WTC11 (cell line): Measurements from ENCODE around the gene POLD1. TPM values are rescaled to one million over a fixed set of nuclear protein-coding genes. Genes with fewer than 3 reads are reported as not detected.
A peak's percentile ranks its signal among the peaks of the same experiment; 100 is the strongest.

Experiments used
- ATAC-seq: fragments of 200-7000 bp; cut with Tn5 transposase; 2 replicates; pipeline ENCODE4 v1.10.0; 2021; ENCODE audit warnings: mild to moderate bottlenecking, moderate library complexity
- CTCF ChIA-PET: fragments of 300-600 bp; sonication (Branson Sonifier 250); formaldehyde crosslinking; loops from one replicate; lab custom pipeline; 2021; ENCODE audit warnings: antibody characterized with exemption; lab: Charles Lee
- POLR2A ChIA-PET: fragments of 350-600 bp; sonication (Branson Sonifier 250); formaldehyde crosslinking; loops from one replicate; lab custom pipeline; 2021; ENCODE audit warnings: antibody characterized with exemption; lab: Charles Lee
- DNase-seq: peaks from one replicate; pipeline ENCODE4 v3.0.0; 2021; ENCODE audit warnings: low spot score
- H3K27ac Mint-ChIP-seq: 2 replicates; pipeline ENCODE4 v1.8.0; 2021; ENCODE audit warnings: mixed read lengths
- H3K27me3 Mint-ChIP-seq: 2 replicates; pipeline ENCODE4 v1.8.0; 2021; ENCODE audit warnings: low read depth, mild to moderate bottlenecking, moderate library complexity, mixed read lengths
- H3K36me3 Mint-ChIP-seq: 2 replicates; pipeline ENCODE4 v1.8.0; 2021; ENCODE audit warnings: mixed read lengths
- H3K4me1 Mint-ChIP-seq: 2 replicates; pipeline ENCODE4 v1.8.0; 2022; ENCODE audit warnings: mixed read lengths
- H3K4me3 Mint-ChIP-seq: 2 replicates; pipeline ENCODE4 v1.8.0; 2021; ENCODE audit warnings: mild to moderate bottlenecking, moderate library complexity, mixed read lengths
- H3K9me3 Mint-ChIP-seq: 2 replicates; pipeline ENCODE4 v1.8.0; 2021; ENCODE audit warnings: mixed read lengths
- AR ChIP-seq: fragments of 250-450 bp; sonication (Bioruptor Pico); IDR thresholded peaks from 2 replicates; pipeline ENCODE4 v1.9.0; 2021; ENCODE audit warnings: mild to moderate bottlenecking
- ETV6 ChIP-seq: sonication (generic); formaldehyde crosslinking; IDR thresholded peaks from 2 replicates; pipeline ENCODE4 v1.8.1; 2022; ENCODE audit warnings: mild to moderate bottlenecking, missing genetic modification reagents
- FOXK1 ChIP-seq: sonication (generic); formaldehyde crosslinking; IDR thresholded peaks from 2 replicates; pipeline ENCODE4 v1.8.0; 2022; ENCODE audit warnings: mild to moderate bottlenecking, moderate library complexity, missing genetic modification reagents
- FOXP1 ChIP-seq: sonication (generic); formaldehyde crosslinking; IDR thresholded peaks from 2 replicates; pipeline ENCODE4 v1.8.0; 2022; ENCODE audit warnings: missing genetic modification reagents, mild to moderate bottlenecking, moderate library complexity, borderline replicate concordance
- JAZF1 ChIP-seq: fragments of 250-450 bp; sonication (Bioruptor Pico); IDR thresholded peaks from 2 replicates; pipeline ENCODE4 v1.9.0; 2021; ENCODE audit warnings: moderate library complexity, mild to moderate bottlenecking, inconsistent platforms
- MYBL2 ChIP-seq: sonication (generic); formaldehyde crosslinking; IDR thresholded peaks from 2 replicates; pipeline ENCODE4 v1.8.1; 2023; ENCODE audit warnings: mild to moderate bottlenecking, moderate library complexity, missing genetic modification reagents
- NFYB ChIP-seq: sonication (generic); formaldehyde crosslinking; conservative IDR thresholded peaks from 2 replicates; pipeline ENCODE4 v1.8.0; 2022; ENCODE audit warnings: low read depth, missing genetic modification reagents
- OVOL2 ChIP-seq: fragments of 250-450 bp; sonication (Bioruptor Pico); IDR thresholded peaks from 2 replicates; pipeline ENCODE4 v1.9.0; 2021; ENCODE audit warnings: mild to moderate bottlenecking, borderline replicate concordance
- RELA ChIP-seq: sonication (generic); formaldehyde crosslinking; IDR thresholded peaks from 2 replicates; pipeline ENCODE4 v1.8.1; 2022; ENCODE audit warnings: missing genetic modification reagents, mild to moderate bottlenecking, borderline replicate concordance
- SMAD3 ChIP-seq: sonication (generic); formaldehyde crosslinking; IDR thresholded peaks from 2 replicates; pipeline ENCODE4 v1.8.0; 2022; ENCODE audit warnings: missing genetic modification reagents, mild to moderate bottlenecking, borderline replicate concordance
- TCF7 ChIP-seq: sonication (generic); formaldehyde crosslinking; IDR thresholded peaks from 2 replicates; pipeline ENCODE4 v1.8.0; 2022; ENCODE audit warnings: mild to moderate bottlenecking, low read depth, missing genetic modification reagents, moderate library complexity
- TEAD1 ChIP-seq: sonication (generic); formaldehyde crosslinking; IDR thresholded peaks from 2 replicates; pipeline ENCODE4 v1.8.0; 2022; ENCODE audit warnings: mild to moderate bottlenecking, missing genetic modification reagents
- TP53 ChIP-seq: sonication (generic); formaldehyde crosslinking; IDR thresholded peaks from 2 replicates; pipeline ENCODE4 v1.8.1; 2023; ENCODE audit warnings: mild to moderate bottlenecking, missing genetic modification reagents
- ZNF232 ChIP-seq: sonication (generic); formaldehyde crosslinking; IDR thresholded peaks from 2 replicates; pipeline ENCODE4 v1.8.0; 2022; ENCODE audit warnings: mild to moderate bottlenecking, missing genetic modification reagents
- ZNF416 ChIP-seq: fragments of 250-450 bp; sonication (Bioruptor Pico); IDR thresholded peaks from 2 replicates; pipeline ENCODE4 v1.9.0; 2021; ENCODE audit warnings: mild to moderate bottlenecking, inconsistent platforms
- ZNF512 ChIP-seq: sonication (generic); formaldehyde crosslinking; IDR thresholded peaks from 2 replicates; pipeline ENCODE4 v1.8.1; 2022; ENCODE audit warnings: missing genetic modification reagents, borderline replicate concordance
- total RNA-seq: library from RNA; stranded (reverse); gene quantifications from 3 replicates; pipeline ENCODE4 v1.2.3, GENCODE V29; 2021
- TF ChIP-seq, protein P1 (sequence below): sonication (generic); formaldehyde crosslinking; IDR thresholded peaks from 2 replicates; pipeline ENCODE4 v1.8.1; 2023; ENCODE audit warnings: mild to moderate bottlenecking, missing genetic modification reagents, borderline replicate concordance
- TF ChIP-seq, protein P2 (sequence below): sonication (generic); formaldehyde crosslinking; conservative IDR thresholded peaks from 2 replicates; pipeline ENCODE4 v1.8.1; 2022; ENCODE audit warnings: mild to moderate bottlenecking, missing genetic modification reagents

POLD1 gene
- total RNA-seq, 1 experiment from 2014 or later, result 163 TPM

DNA sequence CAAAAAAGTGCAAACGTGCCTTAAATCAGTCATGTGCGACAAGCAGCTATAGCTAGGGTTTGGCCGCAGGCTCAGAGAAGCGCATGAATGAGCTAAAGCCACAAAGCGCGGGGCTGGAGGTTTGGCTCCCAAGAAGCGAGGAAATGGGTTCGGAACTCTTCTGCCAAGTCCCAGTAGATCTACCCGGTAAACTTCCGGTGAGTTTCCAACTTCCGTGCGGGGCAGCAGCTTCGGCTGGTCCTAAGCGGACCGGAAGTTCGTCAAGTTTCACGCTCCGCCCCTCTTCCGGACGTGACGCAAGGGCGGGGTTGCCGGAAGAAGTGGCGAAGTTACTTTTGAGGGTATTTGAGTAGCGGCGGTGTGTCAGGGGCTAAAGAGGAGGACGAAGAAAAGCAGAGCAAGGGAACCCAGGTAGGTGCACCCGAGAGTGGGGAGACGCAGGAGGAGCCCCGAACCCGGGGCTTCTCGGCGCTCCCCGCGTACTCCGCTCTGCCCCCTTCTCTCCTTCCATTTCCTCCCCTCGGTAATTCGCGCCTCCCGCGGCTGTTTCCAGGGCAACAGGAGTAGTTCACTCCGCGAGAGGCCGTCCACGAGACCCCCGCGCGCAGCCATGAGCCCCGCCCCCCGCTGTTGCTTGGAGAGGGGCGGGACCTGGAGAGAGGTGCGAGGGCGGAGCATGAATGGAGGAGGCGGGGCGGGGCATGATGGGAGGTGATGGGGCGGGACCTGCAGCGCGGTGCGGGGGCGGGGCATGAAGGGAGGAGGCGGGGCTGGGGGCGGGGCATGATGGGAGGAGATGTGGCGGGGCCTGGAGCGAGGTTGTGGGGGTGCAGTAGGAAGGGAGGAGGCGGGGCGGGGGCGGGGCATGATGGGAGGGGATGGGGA, 7.7 kb upstream of the POLD1 start, which contains the start of gene NR1H2 (continued):
- TF ChIP-seq AR (CRISPR knock-in tag) (no peak), TP53 (no peak), SMAD3 (CRISPR knock-in tag) (peak; percentile 85; the same call in 1 of the 2 replicates), TCF7 (no peak), OVOL2 (CRISPR knock-in tag) (no peak), ZNF232 (CRISPR knock-in tag) (0 out of 2 replicates have a peak, but pooled peaks have one; percentile 32), TEAD1 (CRISPR knock-in tag) (peak; percentile 63; the same call in 1 of the 2 replicates), NFYB (CRISPR knock-in tag) (no peak), FOXK1 (CRISPR knock-in tag) (peak; percentile 98), MYBL2 (CRISPR knock-in tag) (no peak), ETV6 (CRISPR knock-in tag) (peak; percentile 83)
- TF ChIP-seq, protein P1, sequence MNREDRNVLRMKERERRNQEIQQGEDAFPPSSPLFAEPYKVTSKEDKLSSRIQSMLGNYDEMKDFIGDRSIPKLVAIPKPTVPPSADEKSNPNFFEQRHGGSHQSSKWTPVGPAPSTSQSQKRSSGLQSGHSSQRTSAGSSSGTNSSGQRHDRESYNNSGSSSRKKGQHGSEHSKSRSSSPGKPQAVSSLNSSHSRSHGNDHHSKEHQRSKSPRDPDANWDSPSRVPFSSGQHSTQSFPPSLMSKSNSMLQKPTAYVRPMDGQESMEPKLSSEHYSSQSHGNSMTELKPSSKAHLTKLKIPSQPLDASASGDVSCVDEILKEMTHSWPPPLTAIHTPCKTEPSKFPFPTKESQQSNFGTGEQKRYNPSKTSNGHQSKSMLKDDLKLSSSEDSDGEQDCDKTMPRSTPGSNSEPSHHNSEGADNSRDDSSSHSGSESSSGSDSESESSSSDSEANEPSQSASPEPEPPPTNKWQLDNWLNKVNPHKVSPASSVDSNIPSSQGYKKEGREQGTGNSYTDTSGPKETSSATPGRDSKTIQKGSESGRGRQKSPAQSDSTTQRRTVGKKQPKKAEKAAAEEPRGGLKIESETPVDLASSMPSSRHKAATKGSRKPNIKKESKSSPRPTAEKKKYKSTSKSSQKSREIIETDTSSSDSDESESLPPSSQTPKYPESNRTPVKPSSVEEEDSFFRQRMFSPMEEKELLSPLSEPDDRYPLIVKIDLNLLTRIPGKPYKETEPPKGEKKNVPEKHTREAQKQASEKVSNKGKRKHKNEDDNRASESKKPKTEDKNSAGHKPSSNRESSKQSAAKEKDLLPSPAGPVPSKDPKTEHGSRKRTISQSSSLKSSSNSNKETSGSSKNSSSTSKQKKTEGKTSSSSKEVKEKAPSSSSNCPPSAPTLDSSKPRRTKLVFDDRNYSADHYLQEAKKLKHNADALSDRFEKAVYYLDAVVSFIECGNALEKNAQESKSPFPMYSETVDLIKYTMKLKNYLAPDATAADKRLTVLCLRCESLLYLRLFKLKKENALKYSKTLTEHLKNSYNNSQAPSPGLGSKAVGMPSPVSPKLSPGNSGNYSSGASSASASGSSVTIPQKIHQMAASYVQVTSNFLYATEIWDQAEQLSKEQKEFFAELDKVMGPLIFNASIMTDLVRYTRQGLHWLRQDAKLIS (CRISPR knock-in tag), result peak; percentile 69; the same call in 1 of the 2 replicates
- TF ChIP-seq, protein P2, sequence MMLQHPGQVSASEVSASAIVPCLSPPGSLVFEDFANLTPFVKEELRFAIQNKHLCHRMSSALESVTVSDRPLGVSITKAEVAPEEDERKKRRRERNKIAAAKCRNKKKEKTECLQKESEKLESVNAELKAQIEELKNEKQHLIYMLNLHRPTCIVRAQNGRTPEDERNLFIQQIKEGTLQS, result no peak

- peaks cover 27% of the 10 kb centered on the region for H3K36me3 Mint-ChIP-seq
- no peaks in the 10 kb centered on the region; the same call in none of the 2 replicates for H3K27me3 Mint-ChIP-seq
- peak overlapping the region; percentile 76 for H3K27ac Mint-ChIP-seq
- ChIA-PET POLR2A (interaction anchor here (0.7 to 1.0 kb wide), 2 partner anchors 9 to 48 kb away, joined by 3 to 4 read pairs; partner anchors contain the start of gene KCNC3), CTCF (interaction anchor here (0.5 to 3.5 kb wide), 8 partner anchors 8 to 141 kb away, joined by 3 to 20 read pairs (median 3); no protein-coding TSS in a partner anchor)
- H3K4me3 Mint-ChIP-seq, result peak overlapping the region; percentile 55
- no peaks in the 10 kb centered on the region for H3K9me3 Mint-ChIP-seq
- H3K4me1 Mint-ChIP-seq, result peaks cover 3% of the 10 kb centered on the region; the same call in 1 of the 2 replicates
- ATAC-seq (peak; percentile 83), DNase-seq (peak; percentile 90)
- TF ChIP-seq RELA (CRISPR knock-in tag) (no peak), ZNF416 (CRISPR knock-in tag) (no peak), JAZF1 (CRISPR knock-in tag) (no peak), ZNF512 (no peak), FOXP1 (no peak)
These were observed 7.1 kb upstream of the POLD1 start for GRCh38 chr19:50377051-50377461.
